ACC112 (cell line): ENCODE results near the gene CACNA2D1.
"Not testable (repeated sequence)": the region's sequence is repeated elsewhere in the genome, so short reads cannot be mapped to it uniquely, and the experiment has no call there.

Source experiments
- H2AFZ ChIP-seq: fragments of 200-600 bp; sonication (generic); one replicate; pipeline ENCODE4 v1.6.0; 2017; ENCODE audit warnings: antibody characterized with exemption, low read length; ENCODE audit not compliant: unreplicated experiment
- H3K27ac ChIP-seq: fragments of 200-600 bp; sonication (generic); 2 replicates; pipeline ENCODE4 v1.5.1; 2014; ENCODE audit warnings: low read depth, mild to moderate bottlenecking, antibody characterized with exemption, low read length, moderate library complexity
- H3K27me3 ChIP-seq: fragments of 200-600 bp; sonication (generic); 2 replicates; pipeline ENCODE4 v1.6.1; 2014; ENCODE audit warnings: mild to moderate bottlenecking, antibody characterized with exemption, low read length, moderate library complexity, mixed read lengths; ENCODE audit not compliant: insufficient read depth
- H3K36me3 ChIP-seq: fragments of 200-600 bp; sonication (generic); 2 replicates; pipeline ENCODE4 v1.6.1; 2016; ENCODE audit warnings: mild to moderate bottlenecking, antibody characterized with exemption, low read length, moderate library complexity, mixed read lengths; ENCODE audit not compliant: insufficient read depth
- H3K4me1 ChIP-seq: fragments of 200-600 bp; sonication (generic); one replicate; pipeline ENCODE4 v1.6.1; 2016; ENCODE audit warnings: low read length, mixed read lengths; ENCODE audit not compliant: insufficient read depth, unreplicated experiment, control insufficient read depth
- H3K4me3 ChIP-seq: fragments of 200-600 bp; sonication (generic); 2 replicates; pipeline ENCODE4 v1.5.1; 2014; ENCODE audit warnings: mild to moderate bottlenecking, low read depth, low read length
- H3K79me2 ChIP-seq: fragments of 200-600 bp; sonication (generic); one replicate; pipeline ENCODE4 v1.6.0; 2016; ENCODE audit warnings: low read length; ENCODE audit not compliant: control insufficient read depth, unreplicated experiment, insufficient read depth

The CACNA2D1 gene

DNA sequence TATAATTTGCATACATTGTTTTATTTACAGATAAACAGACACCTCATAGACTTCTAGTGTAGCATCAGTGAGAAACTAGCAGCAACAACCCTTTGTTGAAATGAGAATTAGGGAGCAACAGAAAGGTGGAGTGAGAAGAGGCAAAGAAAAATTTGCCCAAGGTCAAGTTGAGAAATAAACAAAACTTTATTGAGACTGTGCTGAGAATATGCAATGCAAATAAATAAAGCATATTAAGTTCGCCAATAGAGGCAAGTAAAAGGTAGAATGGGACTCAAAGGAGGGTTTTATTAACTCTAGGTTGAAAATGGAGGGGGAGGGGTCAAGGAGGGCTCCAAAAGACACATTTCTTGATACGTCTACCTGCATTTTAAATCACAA lies 49.7 kb downstream of the CACNA2D1 start:
- Histone ChIP-seq H3K79me2 (no peaks in the 10 kb centered on the region), H3K4me3 (no peak overlapping the region), H2AFZ (no peak overlapping the region), H3K27me3 (no peaks in the 10 kb centered on the region), H3K27ac (no peak overlapping the region), H3K36me3 (no peaks in the 10 kb centered on the region), H3K4me1 (no peaks in the 10 kb centered on the region)

DNA sequence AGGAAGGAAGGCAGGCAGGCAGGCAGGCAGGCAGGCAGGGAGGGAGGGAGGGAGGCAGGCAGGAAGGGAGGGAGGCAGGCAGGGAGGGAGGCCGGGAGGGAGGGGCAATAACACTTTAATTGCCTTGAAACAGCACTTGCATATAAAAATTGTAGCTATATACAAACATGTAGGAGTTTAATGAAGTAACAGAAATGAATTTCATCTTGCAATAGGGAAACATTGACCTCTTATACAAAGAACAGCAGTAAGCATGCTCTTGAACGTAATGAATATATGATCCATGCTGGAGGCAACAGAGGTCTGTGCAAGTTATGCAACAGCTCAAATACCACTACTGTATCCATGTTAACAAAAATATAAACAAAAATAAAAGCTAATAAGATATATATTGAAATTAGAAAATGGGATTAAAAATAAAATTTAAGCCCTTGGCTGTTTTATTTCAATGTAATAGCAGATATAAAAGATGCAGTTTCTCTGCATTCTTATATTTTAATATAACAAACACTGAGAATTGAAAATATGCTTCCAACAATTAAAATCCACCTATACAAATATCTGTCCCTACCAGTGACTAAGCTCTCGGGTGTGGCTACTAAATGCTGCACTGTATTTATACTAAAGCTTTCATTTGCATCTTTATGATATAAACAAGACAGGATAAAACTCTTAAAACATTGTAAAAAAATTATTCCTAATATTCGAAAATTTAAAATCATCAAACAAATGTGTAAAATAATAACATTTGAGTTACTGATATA lies 50.3 kb downstream of the CACNA2D1 start:
- Histone ChIP-seq H3K4me3 (no peak overlapping the region), H3K36me3 (no peaks in the 10 kb centered on the region), H3K4me1 (no peaks in the 10 kb centered on the region), H3K79me2 (no peaks in the 10 kb centered on the region), H3K27me3 (no peaks in the 10 kb centered on the region), H2AFZ (no peak overlapping the region), H3K27ac (no peak overlapping the region)

DNA sequence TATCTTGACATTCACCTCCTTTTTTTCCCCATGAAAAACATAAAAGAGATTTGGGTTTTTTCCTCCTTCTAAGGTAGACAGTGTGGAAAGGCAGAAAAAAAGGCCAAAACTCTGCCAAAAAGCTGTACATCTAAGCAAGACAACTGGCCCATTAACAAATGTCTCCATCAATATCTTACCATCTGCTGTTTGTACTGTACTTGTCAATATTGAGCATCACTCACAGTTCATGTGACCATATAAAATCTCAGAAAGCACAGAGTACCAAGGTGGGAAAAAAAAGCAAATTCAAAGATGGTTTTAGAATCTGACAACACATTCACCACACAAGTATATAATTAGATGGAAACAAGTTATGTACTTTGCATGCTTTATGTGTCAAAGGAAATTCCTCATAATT lies 52.6 kb downstream of the CACNA2D1 start:
- no peak overlapping the region for H2AFZ ChIP-seq
- no peak overlapping the region for H3K4me3 ChIP-seq
- no peaks in the 10 kb centered on the region for H3K36me3 ChIP-seq
- no peaks in the 10 kb centered on the region for H3K79me2 ChIP-seq
- H3K27me3 ChIP-seq, result no peaks in the 10 kb centered on the region
- no peak overlapping the region for H3K27ac ChIP-seq
- no peaks in the 10 kb centered on the region for H3K4me1 ChIP-seq

DNA sequence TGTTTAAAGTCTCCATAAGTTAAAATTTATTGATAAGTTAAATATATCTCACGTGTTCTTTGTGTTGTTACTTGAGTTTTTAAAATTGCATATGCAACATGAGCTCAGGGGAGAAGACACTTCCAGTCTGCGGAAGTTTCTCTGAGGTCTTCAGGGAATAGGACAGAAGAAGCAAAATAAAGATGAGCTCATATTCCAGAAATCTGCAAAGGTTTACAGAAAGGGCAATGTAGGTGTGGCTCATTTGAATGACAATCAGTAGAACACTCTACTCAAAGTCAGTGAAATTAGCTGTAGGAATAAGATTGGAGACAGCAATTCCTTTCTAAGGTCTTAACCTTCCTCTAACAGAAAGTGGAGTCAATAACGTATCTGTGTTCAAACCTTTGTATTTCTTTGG lies 53.7 kb downstream of the CACNA2D1 start:
- Histone ChIP-seq H3K79me2 (no peaks in the 10 kb centered on the region), H3K4me1 (no peaks in the 10 kb centered on the region), H2AFZ (no peak overlapping the region), H3K27ac (no peak overlapping the region), H3K4me3 (no peak overlapping the region), H3K36me3 (no peaks in the 10 kb centered on the region), H3K27me3 (no peaks in the 10 kb centered on the region)

DNA sequence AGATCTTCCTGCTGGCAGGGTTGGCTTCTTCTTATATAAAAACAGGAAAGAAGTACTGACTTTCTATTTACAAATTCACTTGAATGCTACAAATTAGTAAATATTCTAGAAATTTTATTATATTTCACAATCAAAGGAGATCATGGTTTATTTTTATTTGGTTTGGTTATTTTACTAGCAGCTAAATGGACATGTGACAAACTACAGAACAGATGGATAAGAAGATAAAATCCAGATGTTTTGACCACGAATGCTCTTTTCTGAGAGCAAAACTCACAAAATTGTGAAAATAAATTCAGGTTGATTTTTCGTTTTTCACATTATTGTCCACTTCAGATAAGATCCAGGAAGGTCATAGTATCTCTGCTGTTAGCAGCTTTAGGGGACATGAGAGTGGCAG lies 55.4 kb downstream of the CACNA2D1 start:
- H2AFZ ChIP-seq, result no peak overlapping the region
- H3K27ac ChIP-seq, result no peak overlapping the region
- H3K4me1 ChIP-seq, result no peaks in the 10 kb centered on the region
- no peaks in the 10 kb centered on the region for H3K79me2 ChIP-seq
- H3K36me3 ChIP-seq, result no peaks in the 10 kb centered on the region
- no peaks in the 10 kb centered on the region for H3K27me3 ChIP-seq
- H3K4me3 ChIP-seq, result no peak overlapping the region

DNA sequence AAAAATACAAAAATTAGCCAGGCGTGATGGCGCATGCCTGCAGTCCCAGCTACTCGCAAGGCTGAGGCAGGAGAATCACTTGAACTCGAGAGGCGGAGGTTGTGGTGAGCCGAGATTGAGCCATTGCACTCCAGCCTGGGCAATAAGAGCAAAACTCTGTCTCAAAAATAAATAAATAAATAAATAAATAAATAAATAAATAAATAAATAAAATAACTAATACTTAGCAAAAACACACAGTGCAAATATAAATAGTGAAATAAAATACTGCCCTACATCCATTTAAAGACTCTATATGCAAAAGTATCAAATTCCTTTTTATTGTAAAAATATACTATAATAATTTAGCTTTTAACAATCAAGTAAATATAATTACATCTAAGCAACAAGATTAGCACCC lies 57.0 kb downstream of the CACNA2D1 start:
- not testable (repeated sequence) for H3K36me3 ChIP-seq, H3K4me3 ChIP-seq, H3K27me3 ChIP-seq, H3K27ac ChIP-seq, H2AFZ ChIP-seq, H3K79me2 ChIP-seq, H3K4me1 ChIP-seq

DNA sequence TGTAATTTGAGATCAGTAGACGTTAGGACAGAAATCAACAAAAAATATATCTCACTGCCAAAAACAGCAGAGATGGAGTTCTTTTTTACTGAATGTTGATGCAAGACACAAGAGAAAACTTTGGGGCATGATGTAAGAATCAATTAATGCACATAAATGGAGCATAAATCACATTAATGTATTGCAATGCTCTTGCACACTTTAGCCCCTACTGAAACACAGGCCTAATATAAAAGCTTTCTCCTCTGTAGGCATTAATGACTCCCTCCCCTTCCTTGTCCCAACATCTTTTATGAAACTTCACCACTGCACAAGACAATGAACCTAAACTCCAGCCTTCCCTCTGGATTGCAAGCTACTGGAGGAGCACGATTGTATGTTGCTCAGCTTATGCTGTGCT lies 58.8 kb downstream of the CACNA2D1 start:
- Histone ChIP-seq H2AFZ (no peak overlapping the region), H3K79me2 (no peaks in the 10 kb centered on the region), H3K27me3 (no peaks in the 10 kb centered on the region), H3K36me3 (no peaks in the 10 kb centered on the region), H3K4me1 (no peaks in the 10 kb centered on the region), H3K27ac (no peak overlapping the region), H3K4me3 (no peak overlapping the region)

DNA sequence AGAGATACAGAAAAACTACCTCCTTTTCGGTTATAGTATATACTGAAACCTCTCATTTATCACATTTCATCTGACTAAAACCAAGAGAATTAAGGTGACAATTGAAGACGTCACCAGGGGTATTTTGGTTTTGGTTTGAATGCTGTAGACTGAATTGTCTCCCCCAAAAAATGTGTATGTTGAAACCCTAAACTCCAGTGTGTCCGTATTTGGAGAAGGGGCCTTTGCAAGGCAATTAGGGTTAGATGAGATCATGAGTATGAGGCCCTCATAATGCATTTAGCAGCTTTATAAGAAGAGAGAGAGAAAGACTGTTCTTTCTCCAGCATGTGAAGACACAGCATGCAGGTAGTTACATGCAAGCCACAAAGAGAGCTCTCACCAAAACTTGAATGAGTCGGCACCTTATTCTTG lies 59.5 kb downstream of the CACNA2D1 start:
- H3K27ac ChIP-seq, result no peak overlapping the region
- H3K4me3 ChIP-seq, result no peak overlapping the region
- no peak overlapping the region for H2AFZ ChIP-seq
- H3K36me3 ChIP-seq, result no peaks in the 10 kb centered on the region
- no peaks in the 10 kb centered on the region for H3K79me2 ChIP-seq
- no peaks in the 10 kb centered on the region for H3K27me3 ChIP-seq
- H3K4me1 ChIP-seq, result no peaks in the 10 kb centered on the region

DNA sequence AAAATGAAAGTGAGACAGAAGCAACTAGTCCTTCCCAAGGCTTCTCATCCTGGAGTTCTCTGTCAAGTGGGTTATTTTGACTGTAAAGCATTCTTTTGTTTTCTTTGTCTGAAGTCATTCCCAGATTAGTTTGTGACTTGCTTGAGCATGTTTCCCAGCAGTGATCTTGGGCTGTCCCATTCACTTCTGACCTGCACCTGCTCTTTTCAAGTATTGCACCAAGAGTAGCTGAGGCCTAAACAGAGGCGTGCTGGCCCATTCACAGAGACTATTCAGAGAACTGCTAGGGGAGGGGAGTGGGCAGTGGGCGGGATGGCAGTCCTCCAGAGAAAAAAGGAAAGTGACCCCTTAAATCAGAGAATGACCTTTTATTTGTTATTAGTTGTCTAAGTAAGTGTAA lies 61.3 kb downstream of the CACNA2D1 start:
- no peak overlapping the region for H2AFZ ChIP-seq
- no peak overlapping the region for H3K27ac ChIP-seq
- no peaks in the 10 kb centered on the region for H3K79me2 ChIP-seq
- H3K36me3 ChIP-seq, result no peaks in the 10 kb centered on the region
- no peaks in the 10 kb centered on the region for H3K4me1 ChIP-seq
- H3K27me3 ChIP-seq, result no peaks in the 10 kb centered on the region
- H3K4me3 ChIP-seq, result no peak overlapping the region

DNA sequence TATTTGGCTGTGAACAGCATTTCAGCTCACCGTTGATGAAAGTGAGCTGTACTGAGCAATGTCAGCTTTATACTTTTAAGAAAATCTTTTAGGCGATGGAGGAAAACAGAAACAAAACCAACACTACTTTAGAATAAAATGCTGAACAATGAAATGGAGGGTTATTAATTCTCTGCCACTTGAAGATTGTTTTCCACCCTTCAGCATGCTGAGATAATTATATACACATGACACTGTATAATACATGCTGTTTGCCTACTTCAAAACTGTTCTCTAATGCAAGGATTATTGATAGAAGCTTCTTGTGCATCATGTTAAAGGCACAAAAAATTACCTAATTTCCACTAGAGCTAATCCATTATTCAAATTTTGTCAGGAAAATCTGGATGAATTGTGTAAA lies 66.8 kb downstream of the CACNA2D1 start:
- no peak overlapping the region for H3K27ac ChIP-seq
- no peak overlapping the region for H3K4me3 ChIP-seq
- H3K36me3 ChIP-seq, result no peaks in the 10 kb centered on the region
- no peak overlapping the region for H2AFZ ChIP-seq
- no peaks in the 10 kb centered on the region for H3K79me2 ChIP-seq
- no peaks in the 10 kb centered on the region for H3K4me1 ChIP-seq
- H3K27me3 ChIP-seq, result no peaks in the 10 kb centered on the region

DNA sequence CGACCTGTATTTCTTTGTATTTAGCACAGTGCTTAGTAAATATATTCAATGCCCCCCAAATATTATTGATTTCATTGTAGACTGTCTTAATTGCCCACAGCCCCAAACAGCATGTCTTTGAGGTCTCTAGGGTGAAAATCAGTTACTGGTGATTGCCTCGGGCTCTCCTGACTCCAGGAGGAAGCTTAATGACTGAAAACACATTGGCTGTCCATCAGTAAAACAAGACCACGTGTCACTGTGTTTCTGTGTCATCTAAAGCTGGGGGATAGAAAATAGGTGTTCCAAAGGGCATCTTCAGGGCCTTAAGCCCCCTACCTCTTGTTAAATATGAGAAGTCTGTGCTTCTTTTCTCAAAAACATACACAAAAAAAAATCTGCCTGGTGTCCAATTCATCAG lies 67.9 kb downstream of the CACNA2D1 start:
- no peak overlapping the region for H2AFZ ChIP-seq
- no peaks in the 10 kb centered on the region for H3K27me3 ChIP-seq
- H3K4me1 ChIP-seq, result no peaks in the 10 kb centered on the region
- H3K79me2 ChIP-seq, result no peaks in the 10 kb centered on the region
- H3K27ac ChIP-seq, result no peak overlapping the region
- no peaks in the 10 kb centered on the region for H3K36me3 ChIP-seq
- no peak overlapping the region for H3K4me3 ChIP-seq
